HCT116 (cell line): ENCODE measurements around the gene METTL21C. TPM values are rescaled to one million over a fixed set of nuclear protein-coding genes. Genes with fewer than 3 reads are reported as not detected.

ENCODE experiments used
- ATAC-seq: fragments of 200-7000 bp; cut with Tn5 transposase; 2 replicates; pipeline ENCODE4 v1.9.1; 2020; ENCODE audit warnings: mild to moderate bottlenecking, moderate library complexity
- BruUV-seq: library from RNA; stranded (reverse); fragments of 400-500 nt; replicated peaks from 2 replicates; lab custom pipeline; 2021; lab: Mats Ljungman, UMichigan
- CTCF ChIA-PET: fragments of 300-600 bp; sonication (Branson Sonifier 250); formaldehyde crosslinking; loops from one replicate; lab custom pipeline; 2021; ENCODE audit warnings: antibody characterized with exemption; lab: Charles Lee
- POLR2A ChIA-PET: fragments of 300-600, 350-600 bp; sonication (Branson Sonifier 250); formaldehyde crosslinking; loops from one replicate; lab custom pipeline; 2021; ENCODE audit warnings: antibody characterized with exemption; lab: Charles Lee
- RAD21 ChIA-PET, 2 experiments: fragments of 300-600 bp; sonication (Branson Sonifier 250); formaldehyde crosslinking; loops; one replicate each; lab custom pipeline; 2023; ENCODE audit warnings: low total read pairs in 2 of 2; ENCODE audit not compliant: uncharacterized antibody in 2 of 2, unreplicated experiment in 2 of 2, low non-redundant PET in 1 of 2; lab: Charles Lee
- DNase-seq: peaks from one replicate; pipeline ENCODE4 v3.0.0-alpha.2; 2010; ENCODE audit warnings: low read depth, low spot score
- H2AFZ ChIP-seq: fragments of 200-600 bp; shearing (Covaris generic), sonication (generic); 2 replicates; pipeline ENCODE4 v1.6.1; 2017; ENCODE audit warnings: low read depth, mixed run types, mixed read lengths, antibody characterized with exemption, low read length; ENCODE audit not compliant: poor library complexity, severe bottlenecking
- H3K27ac ChIP-seq: 2 replicates; pipeline ENCODE4 v1.5.1; 2012; ENCODE audit warnings: low read depth, low read length
- H3K27me3 ChIP-seq: fragments of 200-600 bp; sonication (generic); 2 replicates; pipeline ENCODE4 v1.6.1; 2016; ENCODE audit warnings: mixed run types, low read length, mixed read lengths; ENCODE audit not compliant: insufficient read depth
- H3K36me3 ChIP-seq, 2 experiments: fragments of 200-500 bp in 1 of 2; fragments of 200-600 bp in 1 of 2; sonication (Bioruptor generic) in 1 of 2; sonication (generic) in 1 of 2; 2 replicates each; pipeline versions ENCODE4 v1.5.1 to v1.6.1; 2014 to 2016; ENCODE audit warnings: low read length in 2 of 2, inconsistent platforms in 1 of 2, mixed read lengths in 1 of 2, mixed run types in 1 of 2; ENCODE audit not compliant: insufficient read depth in 2 of 2, control insufficient read depth in 1 of 2
- H3K4me1 ChIP-seq, 2 experiments: fragments of 200-600 bp in 1 of 2; sonication (generic) in 1 of 2; 2 replicates each; pipeline versions ENCODE4 v1.5.1 to v1.6.1; 2012 to 2017; ENCODE audit warnings: low read length in 2 of 2, inconsistent platforms in 1 of 2, mild to moderate bottlenecking in 1 of 2, mixed read lengths in 1 of 2, mixed run types in 1 of 2, moderate library complexity in 1 of 2; ENCODE audit not compliant: insufficient read depth in 2 of 2, control insufficient read depth in 1 of 2
- H3K4me2 ChIP-seq: fragments of 200-600 bp; sonication (generic); 2 replicates; pipeline ENCODE4 v1.6.1; 2017; ENCODE audit warnings: mixed run types, low read length, mixed read lengths
- H3K4me3 ChIP-seq, 2 experiments: fragments of 200-600 bp in 1 of 2; sonication (generic) in 1 of 2; replicated peaks in 1 of 2; 2 replicates each; pipeline ENCODE4 v1.5.1; 2011 to 2016; ENCODE audit warnings: low read length in 2 of 2, control low read depth in 1 of 2, low read depth in 1 of 2, mild to moderate bottlenecking in 1 of 2, mixed read lengths in 1 of 2, mixed run types in 1 of 2
- H3K79me2 ChIP-seq: fragments of 200-600 bp; sonication (generic); 2 replicates; pipeline ENCODE4 v1.6.1; 2017; ENCODE audit warnings: mild to moderate bottlenecking, mixed run types, low read length, moderate library complexity, mixed read lengths; ENCODE audit not compliant: insufficient read depth
- H3K9ac ChIP-seq: fragments of 200-600 bp; sonication (generic); 2 replicates; pipeline ENCODE4 v1.6.1; 2016; ENCODE audit warnings: low read length, mixed read lengths
- H3K9me2 ChIP-seq: fragments of 200-600 bp; sonication (generic), shearing (Covaris generic); 2 replicates; pipeline ENCODE4 v1.6.1; 2017; ENCODE audit warnings: mixed run types, mild to moderate bottlenecking, moderate library complexity; ENCODE audit not compliant: insufficient read depth
- H3K9me3 ChIP-seq, 2 experiments: fragments of 200-500 bp in 1 of 2; fragments of 200-600 bp in 1 of 2; sonication (Bioruptor generic) in 1 of 2; sonication (generic) in 1 of 2; 2 replicates each; pipeline ENCODE4 v1.6.1; 2014 to 2017; ENCODE audit warnings: low read length in 2 of 2, mixed read lengths in 2 of 2, inconsistent platforms in 1 of 2, low read depth in 1 of 2, mild to moderate bottlenecking in 1 of 2, mixed run types in 1 of 2, moderate library complexity in 1 of 2; ENCODE audit not compliant: control insufficient read depth in 1 of 2, insufficient read depth in 1 of 2
- H4K20me1 ChIP-seq: fragments of 200-600 bp; sonication (generic), shearing (Covaris generic); 2 replicates; pipeline ENCODE4 v1.6.1; 2017; ENCODE audit warnings: mixed run types, mild to moderate bottlenecking, moderate library complexity; ENCODE audit not compliant: insufficient read depth
- ATF3 ChIP-seq: IDR thresholded peaks from 2 replicates; pipeline ENCODE4 v1.6.1; 2012
- CEBPB ChIP-seq: IDR thresholded peaks from 2 replicates; pipeline ENCODE4 v1.6.1; 2012; ENCODE audit warnings: low read depth
- CTCF ChIP-seq, 3 experiments: fragments of 200-600 bp in 1 of 3; sonication (generic) in 1 of 3; IDR thresholded peaks in 2 of 3; conservative IDR thresholded peaks in 1 of 3; 2 replicates each; pipeline ENCODE4 v1.5.1; 2012 to 2017; ENCODE audit warnings: low read depth in 2 of 3, low read length in 2 of 3, antibody characterized with exemption in 1 of 3, borderline replicate concordance in 1 of 3, control low read depth in 1 of 3, mild to moderate bottlenecking in 1 of 3, mixed read lengths in 1 of 3, mixed run types in 1 of 3, moderate library complexity in 1 of 3; ENCODE audit not compliant: insufficient read depth in 1 of 3
- ELF1 ChIP-seq: IDR thresholded peaks from 2 replicates; pipeline ENCODE4 v1.6.1; 2012; ENCODE audit warnings: low read depth, borderline replicate concordance
- EZH2 ChIP-seq: fragments of 200-600 bp; sonication (generic); IDR thresholded peaks from 2 replicates; pipeline ENCODE4 v1.6.1; 2017; ENCODE audit warnings: antibody characterized with exemption, mixed run types
- EZH2phosphoT487 ChIP-seq: fragments of 200-600 bp; IDR thresholded peaks from 2 replicates; pipeline ENCODE4 v1.6.1; 2018; ENCODE audit warnings: antibody characterized with exemption, borderline replicate concordance
- FOSL1 ChIP-seq: IDR thresholded peaks from 2 replicates; pipeline ENCODE4 v1.6.1; 2012; ENCODE audit warnings: low read depth
- JUND ChIP-seq: IDR thresholded peaks from 2 replicates; pipeline ENCODE4 v1.6.1; 2012
- POLR2A ChIP-seq: IDR thresholded peaks from 2 replicates; pipeline ENCODE4 v1.7.0; 2011; ENCODE audit warnings: borderline replicate concordance; ENCODE audit not compliant: insufficient read depth, insufficient read length; ENCODE audit errors: extremely low read depth
- POLR2AphosphoS5 ChIP-seq: IDR thresholded peaks from 2 replicates; pipeline ENCODE4 v1.6.1; 2011; ENCODE audit warnings: mild to moderate bottlenecking, low read depth, low read length, moderate library complexity
- SIN3A ChIP-seq: IDR thresholded peaks from 2 replicates; pipeline ENCODE4 v1.6.1; 2012; ENCODE audit warnings: low read depth
- SP1 ChIP-seq: IDR thresholded peaks from 2 replicates; pipeline ENCODE4 v1.6.1; 2012; ENCODE audit warnings: low read depth
- TCF7L2 ChIP-seq: IDR thresholded peaks from 2 replicates; pipeline ENCODE4 v1.7.0; 2011; ENCODE audit warnings: borderline replicate concordance, inconsistent platforms; ENCODE audit not compliant: insufficient read depth, insufficient read length; ENCODE audit errors: extremely low read depth
- YY1 ChIP-seq: IDR thresholded peaks from 2 replicates; pipeline ENCODE4 v1.6.1; 2011; ENCODE audit warnings: low read length, low read depth, moderate library complexity, mild to moderate bottlenecking; ENCODE audit not compliant: insufficient replicate concordance; ENCODE audit errors: extremely low read depth
- ZNF274 ChIP-seq: fragments of 200-500 bp; sonication (Bioruptor generic); IDR thresholded peaks from 2 replicates; pipeline ENCODE4 v1.6.1; 2014; ENCODE audit warnings: mild to moderate bottlenecking, low read depth, low read length, inconsistent platforms
- intact Hi-C: fragments of 100-400 bp; cut with micrococcal nuclease; formaldehyde crosslinking; loops from 2 replicates; pipeline ENCODE4 v1.10.0; 2022
- total RNA-seq: library from RNA; stranded (reverse); gene quantifications from one replicate; pipeline ENCODE4 v1.2.1, GENCODE V29; 2021; ENCODE audit not compliant: unreplicated experiment

METTL21C gene
- total RNA-seq, 1 experiment from 2014 or later: not detected

GRCh38 chr13:102715447-102715846, 20.6 kb upstream of the METTL21C start:
- H3K4me2 ChIP-seq: no peak overlapping the region
- POLR2A ChIA-PET: no interaction called here

More at GRCh38 chr13:102715447-102715846, 20.6 kb upstream of the METTL21C start:
- Histone ChIP-seq H3K79me2 (no peaks in the 10 kb centered on the region), H3K4me3 (no peak overlapping the region), H3K36me3 (no peaks in the 10 kb centered on the region), H3K9me3 (no peaks in the 10 kb centered on the region), H3K4me1 (no peaks in the 10 kb centered on the region), H3K9me2 (no peaks in the 10 kb centered on the region), H3K27ac (no peak overlapping the region), H3K27me3 (no peaks in the 10 kb centered on the region), H3K9ac (no peak overlapping the region), H2AFZ (no peak overlapping the region), H4K20me1 (no peaks in the 10 kb centered on the region)
- ATAC-seq (no peak), DNase-seq (no peak)
- ChIA-PET RAD21 (no interaction called here), CTCF (interaction anchor here (1.1 kb wide), 1 partner anchor 9 kb away, joined by 5 read pairs; no protein-coding TSS in a partner anchor)
- intact Hi-C loops: no loop called here
- TF ChIP-seq EZH2phosphoT487: no peak
- TF ChIP-seq TCF7L2: no peak
- TF ChIP-seq SP1: no peak
- TF ChIP-seq YY1: no peak
- TF ChIP-seq CEBPB: no peak
- TF ChIP-seq POLR2A: no peak
- TF ChIP-seq SIN3A: no peak
- no peak for TF ChIP-seq ATF3
- TF ChIP-seq FOSL1: no peak
- no peak for TF ChIP-seq ELF1
- TF ChIP-seq EZH2: no peak
- no peak for TF ChIP-seq POLR2AphosphoS5
- TF ChIP-seq JUND: no peak
- no peak for TF ChIP-seq CTCF (IDR thresholded peaks at IDR 0.05 in 2 of 3, conservative IDR thresholded peaks at IDR 0.05 in 1 of 3; ENCODE audit: borderline replicate concordance in 1 of 3, insufficient read depth in 1 of 3, low read depth in 2 of 3, low read length in 2 of 3)
- no peak for TF ChIP-seq ZNF274
- no TSS peak for BruUV-seq
